ENCODE data around the gene CNTN5.

CNTN5 gene

DNA sequence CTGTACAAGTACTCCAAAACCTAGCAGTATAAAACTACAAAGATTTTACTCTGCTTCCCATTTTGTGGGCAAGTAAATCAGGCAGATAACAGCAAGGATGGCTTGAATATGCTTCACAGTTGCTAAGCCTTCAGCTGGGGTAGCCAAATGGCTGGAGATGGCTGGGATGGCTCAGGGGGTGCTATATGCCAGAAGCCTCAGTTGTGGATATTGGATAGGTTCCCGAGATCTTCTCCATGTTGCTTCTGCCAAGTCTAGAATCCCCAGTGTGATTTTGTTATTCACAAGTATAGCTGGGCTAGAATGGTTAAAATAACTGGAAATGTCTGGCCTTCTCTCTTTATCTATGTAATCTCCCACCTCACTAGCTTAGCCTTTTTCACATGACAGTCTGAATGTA is 1194.0 kb downstream of the CNTN5 start:
- ATAC-seq: no peak
- TF ChIP-seq BACH2 (CRISPR knock-in tag; IDR thresholded peaks at IDR 0.05; ENCODE audit: borderline replicate concordance) (no peak), ESRRG (CRISPR knock-in tag; IDR thresholded peaks at IDR 0.05) (no peak), ZNF70 (CRISPR knock-in tag; IDR thresholded peaks at IDR 0.05) (no peak), ARNTL (CRISPR knock-in tag; IDR thresholded peaks at IDR 0.05; ENCODE audit: borderline replicate concordance, low read depth) (no peak)
- TF ChIP-seq, protein P1, sequence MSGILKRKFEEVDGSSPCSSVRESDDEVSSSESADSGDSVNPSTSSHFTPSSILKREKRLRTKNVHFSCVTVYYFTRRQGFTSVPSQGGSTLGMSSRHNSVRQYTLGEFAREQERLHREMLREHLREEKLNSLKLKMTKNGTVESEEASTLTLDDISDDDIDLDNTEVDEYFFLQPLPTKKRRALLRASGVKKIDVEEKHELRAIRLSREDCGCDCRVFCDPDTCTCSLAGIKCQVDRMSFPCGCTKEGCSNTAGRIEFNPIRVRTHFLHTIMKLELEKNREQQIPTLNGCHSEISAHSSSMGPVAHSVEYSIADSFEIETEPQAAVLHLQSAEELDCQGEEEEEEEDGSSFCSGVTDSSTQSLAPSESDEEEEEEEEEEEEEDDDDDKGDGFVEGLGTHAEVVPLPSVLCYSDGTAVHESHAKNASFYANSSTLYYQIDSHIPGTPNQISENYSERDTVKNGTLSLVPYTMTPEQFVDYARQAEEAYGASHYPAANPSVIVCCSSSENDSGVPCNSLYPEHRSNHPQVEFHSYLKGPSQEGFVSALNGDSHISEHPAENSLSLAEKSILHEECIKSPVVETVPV (CRISPR knock-in tag; IDR thresholded peaks at IDR 0.05): no peak

DNA sequence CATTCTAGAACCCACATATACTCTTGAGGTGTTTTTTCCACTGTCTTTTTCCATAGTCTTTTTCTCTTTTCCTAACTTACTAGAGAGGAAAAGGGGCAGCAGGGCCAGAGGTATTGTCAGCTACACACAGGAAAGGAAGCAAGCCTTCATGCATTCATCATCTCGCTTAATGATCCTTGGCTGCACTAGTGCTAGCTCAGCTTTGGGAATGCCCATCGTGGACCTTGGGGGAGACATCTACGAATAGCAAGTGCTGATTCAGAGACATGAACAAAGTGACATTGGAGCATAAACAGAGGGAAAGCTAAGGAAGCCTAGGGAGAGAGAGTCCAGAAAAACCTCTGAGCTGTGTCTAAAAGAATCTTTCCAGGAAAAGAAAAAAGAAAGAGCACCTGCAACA is 1200.1 kb downstream of the CNTN5 start:
- TF ChIP-seq, protein P2, sequence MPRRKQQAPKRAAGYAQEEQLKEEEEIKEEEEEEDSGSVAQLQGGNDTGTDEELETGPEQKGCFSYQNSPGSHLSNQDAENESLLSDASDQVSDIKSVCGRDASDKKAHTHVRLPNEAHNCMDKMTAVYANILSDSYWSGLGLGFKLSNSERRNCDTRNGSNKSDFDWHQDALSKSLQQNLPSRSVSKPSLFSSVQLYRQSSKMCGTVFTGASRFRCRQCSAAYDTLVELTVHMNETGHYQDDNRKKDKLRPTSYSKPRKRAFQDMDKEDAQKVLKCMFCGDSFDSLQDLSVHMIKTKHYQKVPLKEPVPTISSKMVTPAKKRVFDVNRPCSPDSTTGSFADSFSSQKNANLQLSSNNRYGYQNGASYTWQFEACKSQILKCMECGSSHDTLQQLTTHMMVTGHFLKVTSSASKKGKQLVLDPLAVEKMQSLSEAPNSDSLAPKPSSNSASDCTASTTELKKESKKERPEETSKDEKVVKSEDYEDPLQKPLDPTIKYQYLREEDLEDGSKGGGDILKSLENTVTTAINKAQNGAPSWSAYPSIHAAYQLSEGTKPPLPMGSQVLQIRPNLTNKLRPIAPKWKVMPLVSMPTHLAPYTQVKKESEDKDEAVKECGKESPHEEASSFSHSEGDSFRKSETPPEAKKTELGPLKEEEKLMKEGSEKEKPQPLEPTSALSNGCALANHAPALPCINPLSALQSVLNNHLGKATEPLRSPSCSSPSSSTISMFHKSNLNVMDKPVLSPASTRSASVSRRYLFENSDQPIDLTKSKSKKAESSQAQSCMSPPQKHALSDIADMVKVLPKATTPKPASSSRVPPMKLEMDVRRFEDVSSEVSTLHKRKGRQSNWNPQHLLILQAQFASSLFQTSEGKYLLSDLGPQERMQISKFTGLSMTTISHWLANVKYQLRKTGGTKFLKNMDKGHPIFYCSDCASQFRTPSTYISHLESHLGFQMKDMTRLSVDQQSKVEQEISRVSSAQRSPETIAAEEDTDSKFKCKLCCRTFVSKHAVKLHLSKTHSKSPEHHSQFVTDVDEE (CRISPR knock-in tag; IDR thresholded peaks at IDR 0.05): no peak
- no peak for TF ChIP-seq OSR1 (CRISPR knock-in tag; IDR thresholded peaks at IDR 0.05)
- TF ChIP-seq ISL1 (CRISPR knock-in tag; IDR thresholded peaks at IDR 0.05): no peak
- TF ChIP-seq TOX (CRISPR knock-in tag; IDR thresholded peaks at IDR 0.05; ENCODE audit: borderline replicate concordance): no peak
- TF ChIP-seq ZFP30 (CRISPR knock-in tag; IDR thresholded peaks at IDR 0.05): no peak
- TF ChIP-seq, protein P3, sequence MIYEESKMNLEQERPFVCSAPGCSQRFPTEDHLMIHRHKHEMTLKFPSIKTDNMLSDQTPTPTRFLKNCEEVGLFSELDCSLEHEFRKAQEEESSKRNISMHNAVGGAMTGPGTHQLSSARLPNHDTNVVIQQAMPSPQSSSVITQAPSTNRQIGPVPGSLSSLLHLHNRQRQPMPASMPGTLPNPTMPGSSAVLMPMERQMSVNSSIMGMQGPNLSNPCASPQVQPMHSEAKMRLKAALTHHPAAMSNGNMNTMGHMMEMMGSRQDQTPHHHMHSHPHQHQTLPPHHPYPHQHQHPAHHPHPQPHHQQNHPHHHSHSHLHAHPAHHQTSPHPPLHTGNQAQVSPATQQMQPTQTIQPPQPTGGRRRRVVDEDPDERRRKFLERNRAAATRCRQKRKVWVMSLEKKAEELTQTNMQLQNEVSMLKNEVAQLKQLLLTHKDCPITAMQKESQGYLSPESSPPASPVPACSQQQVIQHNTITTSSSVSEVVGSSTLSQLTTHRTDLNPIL (CRISPR knock-in tag; IDR thresholded peaks at IDR 0.05; ENCODE audit: low read depth): no peak
- no peak for TF ChIP-seq TCF4 (CRISPR knock-in tag; IDR thresholded peaks at IDR 0.05; ENCODE audit: borderline replicate concordance)
- TF ChIP-seq SNAI2 (CRISPR knock-in tag; IDR thresholded peaks at IDR 0.05): no peak
- TF ChIP-seq ARNTL (CRISPR knock-in tag; IDR thresholded peaks at IDR 0.05; ENCODE audit: borderline replicate concordance, low read depth): no peak
- no peak for TF ChIP-seq ZNF8 (CRISPR knock-in tag; IDR thresholded peaks at IDR 0.05)
- TF ChIP-seq, protein P1 (CRISPR knock-in tag; IDR thresholded peaks at IDR 0.05): no peak
- TF ChIP-seq ZFP3 (CRISPR knock-in tag; IDR thresholded peaks at IDR 0.05): no peak
- no peak for ATAC-seq

DNA sequence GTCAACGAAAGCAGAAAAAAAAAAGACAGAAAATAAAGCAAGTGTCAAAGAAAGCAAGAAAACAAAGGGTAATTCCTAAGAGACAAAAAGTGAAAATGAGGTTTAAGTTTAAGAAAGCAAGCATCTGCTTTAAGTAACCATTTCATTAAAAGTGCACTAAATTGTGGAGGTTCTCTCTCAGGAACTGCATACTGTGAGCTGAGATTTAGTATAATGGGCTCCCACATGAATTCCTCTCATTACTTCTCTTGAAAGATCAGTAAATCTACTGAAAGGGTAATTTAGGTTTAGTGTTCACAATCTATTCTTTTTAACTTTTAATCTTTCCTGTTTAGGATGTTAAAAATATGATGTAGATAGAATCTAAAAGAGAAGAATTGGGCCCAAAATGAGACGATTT is 1201.0 kb downstream of the CNTN5 start:
- TF ChIP-seq, protein P3 (CRISPR knock-in tag; IDR thresholded peaks at IDR 0.05; ENCODE audit: low read depth): no peak
- TF ChIP-seq ARNTL (CRISPR knock-in tag; IDR thresholded peaks at IDR 0.05; ENCODE audit: borderline replicate concordance, low read depth) (no peak), ZNF70 (CRISPR knock-in tag; IDR thresholded peaks at IDR 0.05) (no peak), CSDC2 (CRISPR knock-in tag; IDR thresholded peaks at IDR 0.05) (no peak), ZNF8 (CRISPR knock-in tag; IDR thresholded peaks at IDR 0.05) (no peak), ZNF565 (CRISPR knock-in tag; conservative IDR thresholded peaks at IDR 0.05; ENCODE audit: low read depth) (no peak), ISL1 (CRISPR knock-in tag; IDR thresholded peaks at IDR 0.05) (no peak), ZFP3 (CRISPR knock-in tag; IDR thresholded peaks at IDR 0.05) (no peak), RARB (CRISPR knock-in tag; IDR thresholded peaks at IDR 0.05) (no peak), ZC3H10 (CRISPR knock-in tag; IDR thresholded peaks at IDR 0.05) (no peak), ZFP30 (CRISPR knock-in tag; IDR thresholded peaks at IDR 0.05) (no peak), BACH2 (CRISPR knock-in tag; IDR thresholded peaks at IDR 0.05; ENCODE audit: borderline replicate concordance) (no peak), ESRRG (CRISPR knock-in tag; IDR thresholded peaks at IDR 0.05) (no peak)
- TF ChIP-seq, protein P4, sequence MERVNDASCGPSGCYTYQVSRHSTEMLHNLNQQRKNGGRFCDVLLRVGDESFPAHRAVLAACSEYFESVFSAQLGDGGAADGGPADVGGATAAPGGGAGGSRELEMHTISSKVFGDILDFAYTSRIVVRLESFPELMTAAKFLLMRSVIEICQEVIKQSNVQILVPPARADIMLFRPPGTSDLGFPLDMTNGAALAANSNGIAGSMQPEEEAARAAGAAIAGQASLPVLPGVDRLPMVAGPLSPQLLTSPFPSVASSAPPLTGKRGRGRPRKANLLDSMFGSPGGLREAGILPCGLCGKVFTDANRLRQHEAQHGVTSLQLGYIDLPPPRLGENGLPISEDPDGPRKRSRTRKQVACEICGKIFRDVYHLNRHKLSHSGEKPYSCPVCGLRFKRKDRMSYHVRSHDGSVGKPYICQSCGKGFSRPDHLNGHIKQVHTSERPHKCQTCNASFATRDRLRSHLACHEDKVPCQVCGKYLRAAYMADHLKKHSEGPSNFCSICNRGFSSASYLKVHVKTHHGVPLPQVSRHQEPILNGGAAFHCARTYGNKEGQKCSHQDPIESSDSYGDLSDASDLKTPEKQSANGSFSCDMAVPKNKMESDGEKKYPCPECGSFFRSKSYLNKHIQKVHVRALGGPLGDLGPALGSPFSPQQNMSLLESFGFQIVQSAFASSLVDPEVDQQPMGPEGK (CRISPR knock-in tag; IDR thresholded peaks at IDR 0.05; ENCODE audit: borderline replicate concordance): no peak
- ATAC-seq: no peak

All from SK-N-SH treated with all-trans-retinoic acid at 6 μM for 48 hours (cell line).